Astrocyte of the spinal cord (primary cell): ENCODE results near the gene SLC8A1.

ENCODE experiments used
- DNase-seq: peaks from one replicate; pipeline ENCODE4 v3.0.0; 2011; ENCODE audit warnings: low read depth, low spot score
- H3K4me3 ChIP-seq: 2 replicates; pipeline ENCODE4 v1.5.1; 2011; ENCODE audit warnings: low read depth, mild to moderate bottlenecking, low read length, moderate library complexity
- in situ Hi-C: cut with HindIII; loops from 2 replicates; pipeline ENCODE4 v1.10.0; 2017; ENCODE audit warnings: low sequenced_read_pairs
- TF ChIP-seq, protein P1 (sequence below): IDR thresholded peaks from 2 replicates; pipeline ENCODE4 v1.5.1; 2012; ENCODE audit warnings: low read depth, mild to moderate bottlenecking, low read length, inconsistent platforms

The SLC8A1 gene

GRCh38 chr2:40431600-40431955 is 20.3 kb downstream of the SLC8A1 start:
- in situ Hi-C loops, result no loop called here
- DNase-seq, result peak; percentile 81
- H3K4me3 ChIP-seq, result no peak overlapping the region
- TF ChIP-seq, protein P1, sequence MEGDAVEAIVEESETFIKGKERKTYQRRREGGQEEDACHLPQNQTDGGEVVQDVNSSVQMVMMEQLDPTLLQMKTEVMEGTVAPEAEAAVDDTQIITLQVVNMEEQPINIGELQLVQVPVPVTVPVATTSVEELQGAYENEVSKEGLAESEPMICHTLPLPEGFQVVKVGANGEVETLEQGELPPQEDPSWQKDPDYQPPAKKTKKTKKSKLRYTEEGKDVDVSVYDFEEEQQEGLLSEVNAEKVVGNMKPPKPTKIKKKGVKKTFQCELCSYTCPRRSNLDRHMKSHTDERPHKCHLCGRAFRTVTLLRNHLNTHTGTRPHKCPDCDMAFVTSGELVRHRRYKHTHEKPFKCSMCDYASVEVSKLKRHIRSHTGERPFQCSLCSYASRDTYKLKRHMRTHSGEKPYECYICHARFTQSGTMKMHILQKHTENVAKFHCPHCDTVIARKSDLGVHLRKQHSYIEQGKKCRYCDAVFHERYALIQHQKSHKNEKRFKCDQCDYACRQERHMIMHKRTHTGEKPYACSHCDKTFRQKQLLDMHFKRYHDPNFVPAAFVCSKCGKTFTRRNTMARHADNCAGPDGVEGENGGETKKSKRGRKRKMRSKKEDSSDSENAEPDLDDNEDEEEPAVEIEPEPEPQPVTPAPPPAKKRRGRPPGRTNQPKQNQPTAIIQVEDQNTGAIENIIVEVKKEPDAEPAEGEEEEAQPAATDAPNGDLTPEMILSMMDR, result no peak

DNA sequence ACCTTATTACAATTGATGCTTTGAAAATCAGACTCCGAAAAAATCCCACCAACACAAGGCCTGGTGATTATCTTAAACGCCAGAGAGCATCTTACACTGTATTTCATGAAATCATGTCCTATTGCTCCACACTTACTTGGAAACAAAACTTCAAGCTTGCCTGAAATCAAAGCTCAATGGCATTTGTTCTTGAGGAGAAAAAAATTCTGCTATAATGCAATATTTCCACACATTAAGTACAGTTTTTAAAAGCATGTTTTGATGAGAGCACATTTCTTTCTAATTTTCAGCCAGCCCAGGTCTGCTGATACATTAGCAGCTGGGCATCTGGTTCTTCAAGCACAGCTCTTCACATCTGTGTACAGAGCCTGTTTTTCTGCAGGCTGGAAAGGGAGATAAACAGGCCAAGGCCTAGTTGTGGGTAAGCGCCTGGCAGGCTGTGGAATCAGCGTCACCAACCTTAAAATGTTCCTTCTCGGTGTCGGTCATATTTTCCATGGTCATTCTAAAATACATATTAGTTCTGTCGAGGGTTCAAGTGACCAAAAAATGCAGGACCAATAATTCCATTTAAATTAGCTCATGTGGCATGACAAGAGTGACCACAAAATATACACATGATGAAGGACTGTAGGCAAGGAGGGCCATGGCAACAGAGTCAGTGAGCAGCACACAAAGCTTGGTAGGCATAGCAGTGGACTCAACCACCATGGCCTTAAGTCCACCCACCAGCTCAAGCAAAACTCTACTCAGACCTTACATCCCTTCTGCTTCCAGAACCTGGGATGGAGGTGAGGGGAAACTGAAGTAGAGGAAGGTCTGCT is 20.9 kb downstream of the SLC8A1 start:
- in situ Hi-C loops, result no loop called here
- no peak overlapping the region for H3K4me3 ChIP-seq
- TF ChIP-seq, protein P1, result no peak
- DNase-seq, result no peak

DNA sequence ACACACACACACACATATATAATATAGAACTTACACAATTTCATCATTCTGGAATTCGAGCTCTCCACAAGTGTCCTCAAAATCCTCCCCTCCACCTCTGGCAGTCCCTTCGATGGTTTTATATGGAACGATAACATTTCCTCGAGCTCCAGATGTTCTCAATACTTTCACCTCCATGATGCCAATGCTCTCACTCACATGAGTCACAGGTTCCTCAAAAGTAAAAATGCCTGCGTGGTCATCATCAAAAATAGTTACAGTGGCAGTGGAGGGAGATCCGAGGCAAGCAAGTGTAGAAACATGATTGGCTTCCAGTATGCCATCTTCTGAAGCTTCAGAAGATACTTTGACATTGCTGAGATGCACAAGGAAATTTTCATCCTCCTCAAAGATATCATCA is 23.5 kb downstream of the SLC8A1 start:
- no peak overlapping the region for H3K4me3 ChIP-seq
- TF ChIP-seq, protein P1, result no peak
- no peak for DNase-seq
- in situ Hi-C loops, result no loop called here

DNA sequence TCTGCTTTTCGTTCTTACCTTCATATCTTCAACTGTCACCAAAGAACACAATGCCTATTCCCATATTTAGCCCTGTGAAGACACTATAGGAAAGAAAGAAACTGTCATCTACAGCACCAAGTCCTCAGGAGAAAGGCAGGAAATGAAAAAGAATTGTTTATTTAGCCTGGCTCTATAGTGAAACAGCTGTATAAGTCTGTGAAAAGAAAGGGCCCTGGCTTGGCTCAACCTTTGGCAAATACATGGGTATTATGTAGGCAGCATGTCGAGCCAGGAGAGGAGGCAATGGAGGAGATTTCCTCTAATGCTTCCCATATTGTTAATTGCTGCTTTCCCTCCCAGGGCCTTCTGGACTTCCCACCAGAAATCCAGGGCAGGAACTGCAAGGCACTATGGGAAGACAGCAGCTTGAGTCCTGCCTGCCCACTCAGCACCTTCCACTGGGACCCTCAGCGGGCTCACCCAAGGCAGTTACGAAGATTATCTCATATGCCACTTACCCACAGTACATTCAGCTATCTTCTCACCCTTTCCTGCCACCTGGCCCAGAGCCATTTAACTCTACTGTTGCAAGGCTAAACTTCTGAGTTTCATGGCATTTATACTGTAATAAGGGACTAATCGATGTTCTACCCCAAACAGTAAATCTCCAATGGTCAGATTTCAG is 30.1 kb downstream of the SLC8A1 start:
- in situ Hi-C loops, result no loop called here
- TF ChIP-seq, protein P1, result no peak
- no peak for DNase-seq
- no peak overlapping the region for H3K4me3 ChIP-seq

GRCh38 chr2:40420478-40420877 is 31.4 kb downstream of the SLC8A1 start:
- TF ChIP-seq, protein P1, result no peak
- no peak for DNase-seq
- no peak overlapping the region for H3K4me3 ChIP-seq
- in situ Hi-C loops, result no loop called here

DNA sequence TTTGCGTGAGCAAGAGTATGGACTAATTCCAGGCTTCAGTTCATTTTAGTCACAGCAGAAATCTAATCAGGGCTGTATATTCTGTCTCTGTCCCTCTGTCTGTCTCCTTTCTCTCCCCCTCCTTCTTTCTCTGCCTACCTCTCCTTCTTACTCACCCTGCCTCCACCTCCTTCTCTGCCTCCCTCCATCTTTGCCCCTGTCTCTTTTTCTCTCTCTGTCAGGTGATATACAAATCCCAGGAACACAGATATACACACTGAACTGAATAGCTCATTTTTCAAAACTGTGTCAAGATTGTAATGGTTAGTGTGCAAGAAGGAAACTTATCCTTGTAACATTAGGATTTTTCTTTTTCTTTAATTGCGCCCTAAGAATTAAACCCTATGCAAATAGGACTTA is 32.5 kb downstream of the SLC8A1 start:
- no peak for DNase-seq
- TF ChIP-seq, protein P1, result no peak
- in situ Hi-C loops, result no loop called here
- no peak overlapping the region for H3K4me3 ChIP-seq
